Thyroid gland (tissue), 4 donors: ENCODE results near the gene PRODH2.

ENCODE experiments used
- CTCF ChIP-seq, 6 experiments: fragments of 200-600 bp in 3 of 6; fragments of 450-650 bp in 3 of 6; sonication (generic) in 3 of 6; IDR thresholded peaks; one replicate each; pipeline ENCODE4 v1.5.1; 2016 to 2019; ENCODE audit warnings: antibody characterized with exemption in 6 of 6, mild to moderate bottlenecking in 2 of 6, inconsistent platforms in 1 of 6, moderate library complexity in 1 of 6
- POLR2A ChIP-seq, 2 donors: fragments of 450-650 bp; IDR thresholded peaks; one replicate each; pipeline ENCODE4 v1.6.1; 2017; ENCODE audit warnings: antibody characterized with exemption in 2 of 2, mild to moderate bottlenecking in 2 of 2, moderate library complexity in 1 of 2

- no peak for TF ChIP-seq CTCF (IDR thresholded peaks at IDR 0.05)
- peak; percentile 55 to 74 for TF ChIP-seq POLR2A (IDR thresholded peaks at IDR 0.05)
Measured at GRCh38 chr19:35757749-35758608, 54.7 kb downstream of the PRODH2 start, which contains the start of gene PROSER3.
